ENCODE data around the gene POLA2. TPM values are rescaled to one million over a fixed set of nuclear protein-coding genes. Genes with fewer than 3 reads are reported as not detected.

Gene POLA2
- total RNA-seq, 4 donors from 2014 or later: 6.8 to 25.6 (median 13.1) TPM

DNA sequence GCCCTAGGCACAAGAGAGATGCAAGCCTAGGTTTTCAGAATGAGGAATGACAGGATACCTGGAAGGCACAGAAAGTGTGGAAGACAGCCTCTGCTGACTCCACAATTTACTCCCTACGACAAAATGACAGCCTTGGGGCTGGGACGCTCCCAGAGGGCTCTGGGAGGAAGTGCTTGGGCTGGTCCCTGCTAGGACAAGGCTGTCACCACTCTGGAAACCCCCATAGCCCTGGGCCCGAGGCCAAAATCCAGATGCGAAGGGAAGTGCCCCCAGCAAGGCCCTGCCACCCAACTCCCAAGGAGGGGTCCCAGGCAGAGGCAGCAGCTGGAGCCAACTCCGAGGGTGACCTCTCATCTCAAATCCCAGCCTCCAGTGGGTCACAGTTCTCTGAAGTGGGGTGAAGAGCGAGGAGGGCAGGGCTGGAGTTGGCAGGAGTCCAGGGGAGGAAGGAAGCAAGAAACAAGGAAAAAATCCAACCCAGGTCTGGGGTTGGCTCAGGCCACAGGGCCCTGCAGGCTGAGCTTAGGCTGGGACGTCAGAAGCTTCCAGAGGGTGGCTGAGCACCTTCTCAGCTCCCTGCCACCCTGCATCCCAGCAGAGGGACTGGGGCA lies 46.6 kb downstream of the POLA2 start:
- Histone ChIP-seq H3K27ac (peak overlapping the region in 3 of 4 donors; percentile 12 to 42 (median 21)), H3K9me3 (no peaks in the 10 kb centered on the region), H3K36me3 (no peaks in the 10 kb centered on the region), H3K4me1 (peaks cover 0 to 55% (median 0%) of the 10 kb centered on the region in 4 donors), H3K27me3 (no peaks in the 10 kb centered on the region), H3K4me3 (no peak overlapping the region)
- DNase-seq: no peak
- no peak for TF ChIP-seq POLR2A (IDR thresholded peaks at IDR 0.05)
- TF ChIP-seq CTCF (IDR thresholded peaks at IDR 0.05): no peak

DNA sequence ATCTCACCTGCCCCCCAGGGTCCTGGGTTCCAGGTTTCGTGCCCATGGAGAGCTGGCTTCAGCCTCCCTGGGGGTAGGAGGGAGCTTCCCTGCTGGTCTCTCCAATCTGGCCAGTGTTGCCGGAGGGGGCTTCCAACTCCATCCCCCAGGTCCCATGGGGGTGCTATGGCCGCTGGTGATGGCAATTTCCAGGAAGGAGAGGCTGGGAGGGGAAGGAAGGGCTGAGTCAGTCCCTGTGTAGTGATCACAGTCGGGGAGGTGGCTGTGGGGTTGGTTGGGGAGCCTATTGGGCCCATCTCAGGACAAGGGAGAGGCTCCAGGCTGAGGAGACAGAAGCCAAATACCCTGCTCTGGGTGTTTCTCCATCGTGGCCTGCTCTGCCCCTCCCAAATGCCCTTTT lies 47.2 kb downstream of the POLA2 start:
- TF ChIP-seq CTCF (IDR thresholded peaks at IDR 0.05): no peak
- TF ChIP-seq POLR2A (IDR thresholded peaks at IDR 0.05): no peak
- Histone ChIP-seq H3K27me3 (no peaks in the 10 kb centered on the region), H3K27ac (peak overlapping the region in 1 of 4 donors; percentile 12), H3K4me1 (peaks cover 0 to 61% (median 0%) of the 10 kb centered on the region in 4 donors), H3K36me3 (no peaks in the 10 kb centered on the region), H3K9me3 (no peaks in the 10 kb centered on the region), H3K4me3 (no peak overlapping the region)
- no peak for DNase-seq

GRCh38 chr11:65310215-65310614 lies 48.5 kb downstream of the POLA2 start:
- Histone ChIP-seq H3K9me3 (no peaks in the 10 kb centered on the region), H3K36me3 (no peaks in the 10 kb centered on the region), H3K4me3 (no peak overlapping the region), H3K27ac (peak overlapping the region in 1 of 4 donors; percentile 49), H3K27me3 (no peaks in the 10 kb centered on the region), H3K4me1 (peaks cover 0 to 54% (median 3%) of the 10 kb centered on the region in 4 donors)
- TF ChIP-seq POLR2A (IDR thresholded peaks at IDR 0.05): no peak
- TF ChIP-seq CTCF (IDR thresholded peaks at IDR 0.05): no peak
- no peak for DNase-seq

DNA sequence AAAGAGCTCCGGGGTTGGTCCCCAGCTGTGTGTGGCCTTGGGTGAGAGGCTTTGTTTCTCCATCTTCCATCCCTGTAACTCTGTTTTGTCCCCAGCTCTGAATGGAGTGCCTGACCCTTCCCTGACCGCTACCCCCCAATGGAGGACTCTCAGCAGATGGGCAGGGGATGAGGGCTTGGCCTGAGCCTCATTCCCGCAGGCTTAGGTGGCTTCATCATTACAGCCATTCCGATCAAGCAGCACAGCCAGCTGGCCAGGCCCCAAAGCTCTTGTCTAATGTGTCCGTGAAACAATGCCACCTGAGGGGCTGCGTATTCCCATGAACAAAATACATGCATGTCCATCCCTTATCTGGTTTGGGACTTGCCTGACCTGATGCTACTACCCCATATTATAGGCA lies 49.0 kb downstream of the POLA2 start:
- Histone ChIP-seq H3K4me3 (no peak overlapping the region), H3K4me1 (peaks cover 0 to 52% (median 6%) of the 10 kb centered on the region in 4 donors), H3K27me3 (no peaks in the 10 kb centered on the region), H3K9me3 (no peaks in the 10 kb centered on the region), H3K36me3 (no peaks in the 10 kb centered on the region), H3K27ac (peak overlapping the region in 2 of 4 donors; percentile 10 to 49)
- TF ChIP-seq POLR2A (IDR thresholded peaks at IDR 0.05) (no peak), CTCF (IDR thresholded peaks at IDR 0.05) (no peak)
- no peak for DNase-seq

- Histone ChIP-seq H3K27me3 (no peaks in the 10 kb centered on the region), H3K36me3 (no peaks in the 10 kb centered on the region), H3K4me1 (peaks cover 0 to 56% (median 8%) of the 10 kb centered on the region in 4 donors), H3K4me3 (no peak overlapping the region), H3K9me3 (no peaks in the 10 kb centered on the region), H3K27ac (peak overlapping the region in 1 of 4 donors; percentile 49)
- no peak for TF ChIP-seq CTCF (IDR thresholded peaks at IDR 0.05)
- TF ChIP-seq POLR2A (IDR thresholded peaks at IDR 0.05): no peak
- peak in 2 of 3 donors; percentile 79 to 80 for DNase-seq
These were observed 49.5 kb downstream of the POLA2 start for GRCh38 chr11:65311170-65311678.

All from Peyer's patch (tissue), 4 donors.